Prostate gland (tissue), 2 donors: ENCODE data around the gene OSBP2. TPM values are rescaled to one million over a fixed set of nuclear protein-coding genes. Genes with fewer than 3 reads are reported as not detected.

Experiments used
- DNase-seq: peaks from one replicate; pipeline ENCODE4 v3.0.0-alpha.2; 2019; ENCODE audit warnings: low spot score
- H3K27ac ChIP-seq, 2 donors: fragments of 200-600 bp; sonication (generic); 2 replicates each; pipeline ENCODE4 v1.5.1; 2017 to 2019
- H3K27me3 ChIP-seq: fragments of 200-600 bp; sonication (generic); replicated peaks from 2 replicates; pipeline ENCODE4 v1.5.1; 2019; ENCODE audit not compliant: insufficient read depth
- H3K36me3 ChIP-seq, 2 donors: fragments of 200-600 bp; sonication (generic); 1 replicate in 1 of 2; 2 replicates in 1 of 2; pipeline versions ENCODE4 v1.5.1 to v1.8.1; 2017 to 2019
- H3K4me1 ChIP-seq: fragments of 200-600 bp; sonication (generic); replicated peaks from 2 replicates; pipeline ENCODE4 v1.5.1; 2019
- H3K4me3 ChIP-seq, 2 donors: fragments of 200-600 bp; sonication (generic); 2 replicates each; pipeline ENCODE4 v1.5.1; 2017 to 2019
- H3K9me3 ChIP-seq: fragments of 200-600 bp; sonication (generic); 2 replicates; pipeline ENCODE4 v1.5.1; 2017
- POLR2A ChIP-seq: fragments of 450-650 bp; IDR thresholded peaks from one replicate; pipeline ENCODE4 v1.6.1; 2016; ENCODE audit warnings: antibody characterized with exemption, mild to moderate bottlenecking
- POLR2AphosphoS5 ChIP-seq: sonication (generic); formaldehyde crosslinking; IDR thresholded peaks from one replicate; pipeline ENCODE4 v1.6.1; 2017; ENCODE audit warnings: antibody characterized with exemption
- WGBS: methylation state at CpG from one replicate; pipeline ENCODE4 v1.1.5; 2018; 5-methylcytosine and 5-hydroxymethylcytosine counted together
- intact Hi-C: fragments of 100-400 bp; cut with DNase I; formaldehyde crosslinking; loops from one replicate; pipeline ENCODE4 v1.14.2; 2022
- total RNA-seq, 2 donors: library from RNA; depleted of rRNA; stranded (reverse); fragments of >200 nt; gene quantifications; one replicate each; pipeline ENCODE4 v1.1.0, GENCODE V29; 2016
- TF ChIP-seq, protein P1 (sequence below), 4 experiments: fragments of 200-600 bp in 2 of 4; fragments of 450-650 bp in 2 of 4; sonication (generic) in 2 of 4; IDR thresholded peaks; 1 replicate in 3 of 4; 2 replicates in 1 of 4; pipeline ENCODE4 v1.5.1; 2016 to 2019; ENCODE audit warnings: antibody characterized with exemption in 4 of 4, mild to moderate bottlenecking in 2 of 4, moderate library complexity in 2 of 4

The OSBP2 gene
- total RNA-seq, 2 donors from 2014 or later: 4.5 to 16.2 TPM

- no peak for TF ChIP-seq POLR2AphosphoS5
- TF ChIP-seq, protein P1, sequence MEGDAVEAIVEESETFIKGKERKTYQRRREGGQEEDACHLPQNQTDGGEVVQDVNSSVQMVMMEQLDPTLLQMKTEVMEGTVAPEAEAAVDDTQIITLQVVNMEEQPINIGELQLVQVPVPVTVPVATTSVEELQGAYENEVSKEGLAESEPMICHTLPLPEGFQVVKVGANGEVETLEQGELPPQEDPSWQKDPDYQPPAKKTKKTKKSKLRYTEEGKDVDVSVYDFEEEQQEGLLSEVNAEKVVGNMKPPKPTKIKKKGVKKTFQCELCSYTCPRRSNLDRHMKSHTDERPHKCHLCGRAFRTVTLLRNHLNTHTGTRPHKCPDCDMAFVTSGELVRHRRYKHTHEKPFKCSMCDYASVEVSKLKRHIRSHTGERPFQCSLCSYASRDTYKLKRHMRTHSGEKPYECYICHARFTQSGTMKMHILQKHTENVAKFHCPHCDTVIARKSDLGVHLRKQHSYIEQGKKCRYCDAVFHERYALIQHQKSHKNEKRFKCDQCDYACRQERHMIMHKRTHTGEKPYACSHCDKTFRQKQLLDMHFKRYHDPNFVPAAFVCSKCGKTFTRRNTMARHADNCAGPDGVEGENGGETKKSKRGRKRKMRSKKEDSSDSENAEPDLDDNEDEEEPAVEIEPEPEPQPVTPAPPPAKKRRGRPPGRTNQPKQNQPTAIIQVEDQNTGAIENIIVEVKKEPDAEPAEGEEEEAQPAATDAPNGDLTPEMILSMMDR (IDR thresholded peaks at IDR 0.05): no peak
- no peak for TF ChIP-seq POLR2A
- no peak for DNase-seq
- Histone ChIP-seq H3K9me3 (no peaks in the 10 kb centered on the region), H3K27ac (no peak overlapping the region), H3K36me3 (no peaks in the 10 kb centered on the region), H3K4me3 (no peak overlapping the region), H3K4me1 (no peaks in the 10 kb centered on the region), H3K27me3 (no peaks in the 10 kb centered on the region)
- WGBS: 95% methylated on average over 7 of the region's 7 CpGs
- intact Hi-C loops: no loop called here
Measured at GRCh38 chr22:30859714-30860095, 165.0 kb downstream of the OSBP2 start.

- WGBS: 80% methylated on average over 12 of the region's 12 CpGs
- H3K4me1 ChIP-seq: no peaks in the 10 kb centered on the region
Measured at GRCh38 chr22:30860176-30861105, 165.8 kb downstream of the OSBP2 start.

GRCh38 chr22:30861131-30861530 is 166.5 kb downstream of the OSBP2 start:
- Histone ChIP-seq H3K36me3 (no peaks in the 10 kb centered on the region), H3K4me3 (no peak overlapping the region), H3K4me1 (no peaks in the 10 kb centered on the region), H3K27me3 (no peaks in the 10 kb centered on the region), H3K9me3 (no peaks in the 10 kb centered on the region), H3K27ac (no peak overlapping the region)
- 84% methylated on average over 9 of the region's 9 CpGs for WGBS
- DNase-seq: no peak
- no peak for TF ChIP-seq POLR2AphosphoS5
- TF ChIP-seq, protein P1 (IDR thresholded peaks at IDR 0.05): no peak
- TF ChIP-seq POLR2A: no peak
- intact Hi-C loops: no loop called here

More at GRCh38 chr22:30860176-30861105, 165.8 kb downstream of the OSBP2 start:
- Histone ChIP-seq H3K27ac (no peak overlapping the region), H3K9me3 (no peaks in the 10 kb centered on the region), H3K36me3 (no peaks in the 10 kb centered on the region), H3K27me3 (no peaks in the 10 kb centered on the region), H3K4me3 (no peak overlapping the region)
- no peak for DNase-seq
- intact Hi-C loops: no loop called here
- TF ChIP-seq POLR2AphosphoS5 (no peak), POLR2A (no peak)
- TF ChIP-seq, protein P1 (IDR thresholded peaks at IDR 0.05): no peak

DNA sequence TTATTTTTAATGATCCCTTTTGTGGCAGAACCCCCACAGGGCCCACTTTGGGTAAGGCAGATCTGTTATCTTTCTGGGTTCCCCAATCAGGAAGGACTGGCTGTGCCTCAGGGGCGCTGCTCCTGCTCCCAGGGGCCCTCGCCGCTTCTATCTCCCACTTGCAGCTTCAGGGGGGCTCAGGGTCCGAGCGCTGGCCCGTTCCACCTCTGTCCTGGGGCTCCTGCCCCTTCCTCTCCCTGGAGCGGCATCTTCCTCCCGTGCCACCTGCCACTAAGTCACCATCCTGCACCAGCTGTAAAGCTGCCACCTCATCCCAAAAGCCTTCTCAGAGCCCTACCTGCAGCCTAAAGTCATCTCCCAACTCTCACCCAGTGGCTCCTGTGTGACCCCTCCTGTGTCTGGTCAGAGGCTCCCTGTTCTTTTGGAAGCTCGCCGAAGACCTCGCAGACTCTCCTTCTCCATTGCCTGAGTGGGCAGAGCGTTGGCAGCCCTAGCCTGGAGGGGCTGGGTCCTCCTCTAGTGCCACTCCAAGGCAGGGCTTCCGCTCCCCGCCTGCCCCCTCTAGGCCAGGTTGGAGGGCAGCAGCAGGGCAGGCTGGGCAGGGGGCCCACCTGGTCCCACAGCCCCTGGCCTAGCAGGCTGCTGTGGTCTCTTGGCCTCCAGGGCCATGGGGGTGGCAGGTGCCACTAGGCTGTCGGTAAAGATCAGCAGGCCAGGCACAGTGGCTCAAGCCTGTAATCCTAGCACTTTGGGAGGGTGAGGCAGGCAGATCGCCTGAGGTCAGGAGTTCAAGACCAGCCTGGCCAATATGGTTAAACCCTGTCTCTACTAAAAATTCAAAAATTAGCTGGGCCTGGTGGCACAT is 167.2 kb downstream of the OSBP2 start:
- no peak overlapping the region for H3K4me3 ChIP-seq
- H3K27ac ChIP-seq: no peak overlapping the region
- DNase-seq: no peak
- no peaks in the 10 kb centered on the region for H3K4me1 ChIP-seq
- no peaks in the 10 kb centered on the region for H3K9me3 ChIP-seq
- TF ChIP-seq, protein P1 (IDR thresholded peaks at IDR 0.05): no peak
- TF ChIP-seq POLR2AphosphoS5 (no peak), POLR2A (no peak)
- H3K27me3 ChIP-seq: no peaks in the 10 kb centered on the region
- no peaks in the 10 kb centered on the region for H3K36me3 ChIP-seq
- intact Hi-C loops: no loop called here
- 86% methylated on average over 16 of the region's 16 CpGs for WGBS
